HUES48 (cell line): ENCODE results near the gene MTMR4.

ENCODE experiments used
- H3K27ac ChIP-seq: one replicate; pipeline ENCODE4 v1.7.0; 2013; ENCODE audit warnings: low read depth, low read length, inconsistent platforms
- H3K27me3 ChIP-seq: 2 replicates; pipeline ENCODE4 v1.6.1; 2013; ENCODE audit warnings: mild to moderate bottlenecking, low read length; ENCODE audit not compliant: control insufficient read depth, insufficient read depth
- H3K36me3 ChIP-seq: 2 replicates; pipeline ENCODE4 v1.6.1; 2013; ENCODE audit warnings: low read length; ENCODE audit not compliant: control insufficient read depth, insufficient read depth
- H3K4me1 ChIP-seq: 2 replicates; pipeline ENCODE4 v1.6.1; 2013; ENCODE audit warnings: mild to moderate bottlenecking, low read length; ENCODE audit not compliant: control insufficient read depth, insufficient read depth
- H3K4me3 ChIP-seq: 2 replicates; pipeline ENCODE4 v1.5.1; 2013; ENCODE audit warnings: mild to moderate bottlenecking, low read depth, low read length
- H3K9ac ChIP-seq: 2 replicates; pipeline ENCODE4 v1.6.1; 2013; ENCODE audit warnings: mild to moderate bottlenecking, low read depth, low read length, moderate library complexity
- H3K9me3 ChIP-seq: 2 replicates; pipeline ENCODE4 v1.6.1; 2013; ENCODE audit warnings: low read length; ENCODE audit not compliant: control insufficient read depth, insufficient read depth

Gene MTMR4

GRCh38 chr17:58468944-58469343 is 45.5 kb downstream of the MTMR4 start:
- Histone ChIP-seq H3K9ac (no peak overlapping the region), H3K4me3 (no peak overlapping the region), H3K36me3 (no peaks in the 10 kb centered on the region), H3K9me3 (no peaks in the 10 kb centered on the region), H3K27ac (no peak overlapping the region), H3K4me1 (no peaks in the 10 kb centered on the region), H3K27me3 (no peaks in the 10 kb centered on the region; the same call in 1 of the 2 replicates)

- Histone ChIP-seq H3K27ac (no peak overlapping the region), H3K4me1 (no peaks in the 10 kb centered on the region), H3K36me3 (no peaks in the 10 kb centered on the region), H3K4me3 (no peak overlapping the region), H3K9ac (no peak overlapping the region), H3K9me3 (no peaks in the 10 kb centered on the region), H3K27me3 (no peaks in the 10 kb centered on the region)
These were observed 58.9 kb downstream of the MTMR4 start for GRCh38 chr17:58455491-58455890.

GRCh38 chr17:58452738-58453137 is 61.7 kb downstream of the MTMR4 start:
- Histone ChIP-seq H3K4me3 (no peak overlapping the region), H3K27me3 (no peaks in the 10 kb centered on the region), H3K27ac (no peak overlapping the region), H3K9ac (no peak overlapping the region), H3K9me3 (no peaks in the 10 kb centered on the region), H3K4me1 (no peaks in the 10 kb centered on the region), H3K36me3 (no peaks in the 10 kb centered on the region)

GRCh38 chr17:58447039-58447975 is 67.1 kb downstream of the MTMR4 start:
- Histone ChIP-seq H3K4me1 (peaks cover 7% of the 10 kb centered on the region), H3K9me3 (no peaks in the 10 kb centered on the region), H3K27me3 (no peaks in the 10 kb centered on the region), H3K4me3 (no peak overlapping the region), H3K36me3 (no peaks in the 10 kb centered on the region), H3K27ac (no peak overlapping the region), H3K9ac (no peak overlapping the region)

- no peak overlapping the region for H3K9ac ChIP-seq
- H3K4me3 ChIP-seq = no peak overlapping the region
- no peaks in the 10 kb centered on the region for H3K9me3 ChIP-seq
- no peaks in the 10 kb centered on the region for H3K36me3 ChIP-seq
- no peaks in the 10 kb centered on the region for H3K27me3 ChIP-seq
- H3K27ac ChIP-seq = no peak overlapping the region
- peaks cover 7% of the 10 kb centered on the region for H3K4me1 ChIP-seq
These were observed 68.4 kb downstream of the MTMR4 start for GRCh38 chr17:58446086-58446485.
